ENCODE measurements around the gene COQ3. TPM values are rescaled to one million over a fixed set of nuclear protein-coding genes. Genes with fewer than 3 reads are reported as not detected.

COQ3 gene, protein sequence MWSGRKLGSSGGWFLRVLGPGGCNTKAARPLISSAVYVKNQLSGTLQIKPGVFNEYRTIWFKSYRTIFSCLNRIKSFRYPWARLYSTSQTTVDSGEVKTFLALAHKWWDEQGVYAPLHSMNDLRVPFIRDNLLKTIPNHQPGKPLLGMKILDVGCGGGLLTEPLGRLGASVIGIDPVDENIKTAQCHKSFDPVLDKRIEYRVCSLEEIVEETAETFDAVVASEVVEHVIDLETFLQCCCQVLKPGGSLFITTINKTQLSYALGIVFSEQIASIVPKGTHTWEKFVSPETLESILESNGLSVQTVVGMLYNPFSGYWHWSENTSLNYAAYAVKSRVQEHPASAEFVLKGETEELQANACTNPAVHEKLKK
- total RNA-seq (1 to 10 TPM; 3.0 to 7.9 (median 7.4) TPM), polyA plus RNA-seq (10 to 100 TPM; 10.5 to 13.2 (median 12.6) TPM)

- intact Hi-C loops (cut with DNase I) = loop anchor here (2.0 kb wide), 2 partner anchors 45 to 59 kb away; partner anchors contain the start of gene FAXC
Observed at GRCh38 chr6:99393698-99394531, at the start of gene COQ3. COQ3 (minus strand) TSS chr6:99394195; CDS start chr6:99394179, 16 bp downstream.

DNA sequence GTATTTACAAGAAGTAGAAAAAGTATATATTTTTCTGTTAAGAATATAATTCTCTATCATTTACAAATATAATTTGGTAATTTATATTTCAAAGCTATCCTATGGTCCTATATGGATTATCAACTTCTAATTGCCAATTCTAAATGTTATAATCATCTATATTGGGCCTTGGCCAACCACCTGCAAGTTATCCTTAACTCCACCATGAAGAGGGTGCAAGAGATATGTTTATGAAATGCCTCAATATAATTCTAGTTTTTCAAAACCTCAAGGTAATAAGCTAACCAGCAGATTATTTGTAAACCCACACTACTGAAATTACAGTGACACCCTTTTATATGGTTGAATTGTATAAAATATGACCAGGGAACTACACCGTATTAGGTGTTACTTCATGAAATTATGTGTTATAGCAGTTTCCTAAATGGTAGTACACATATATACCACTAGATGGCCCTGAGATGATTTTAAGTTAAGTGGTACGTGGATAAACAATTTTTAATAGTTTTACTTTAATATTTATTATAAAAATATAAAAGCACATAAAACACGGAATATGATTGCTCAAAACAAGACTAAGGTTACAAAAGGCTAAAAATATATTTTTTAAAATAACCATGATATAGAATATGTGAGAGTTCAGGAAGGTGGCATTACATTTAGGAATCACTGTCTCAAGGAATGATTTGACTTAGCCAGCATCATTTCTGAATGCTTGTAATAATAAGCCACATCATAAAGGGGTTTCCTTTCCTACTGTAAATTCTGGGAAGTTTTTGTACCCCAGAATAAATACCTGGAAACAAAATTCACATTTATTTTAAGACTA lies 40.9 kb upstream of the COQ3 start:
- intact Hi-C loops (cut with DNase I) = no loop called here

More at GRCh38 chr6:99393698-99394531, at the start of gene COQ3:
- no peaks in the 10 kb centered on the region for H3K9me3 ChIP-seq
- H3K4me1 ChIP-seq = peaks cover 0 to 9% (median 4%) of the 10 kb centered on the region in 4 donors
- H3K4me3 ChIP-seq = peak within 1 kb of the TSS; percentile 69 to 88 (median 75)
- no peak for TF ChIP-seq EP300 (IDR thresholded peaks at IDR 0.05)
- peak in 2 of 4 donors; percentile 18 to 62 for TF ChIP-seq POLR2AphosphoS5 (IDR thresholded peaks at IDR 0.05)
- peak within 1 kb of the TSS; percentile 83 to 86 (median 86) for H3K27ac ChIP-seq
- no peaks in the 10 kb centered on the region for H3K27me3 ChIP-seq
- H3K36me3 ChIP-seq = peaks cover 0 to 19% (median under 1%) of the 10 kb centered on the region in 4 donors
- WGBS, 2 donors = 4 to 10% methylated on average over 56 of the region's 56 CpGs
- peak; percentile 76 for DNase-seq

GRCh38 chr6:99432877-99433276 lies 38.9 kb upstream of the COQ3 start:
- intact Hi-C loops (cut with DNase I) = no loop called here
- no peak overlapping the region for H3K27ac ChIP-seq
- WGBS, 2 donors = 88 to 91% methylated on average over 2 of the region's 2 CpGs

More for the DNA sequence above, 40.9 kb upstream of the COQ3 start:
- H3K9me3 ChIP-seq = no peaks in the 10 kb centered on the region
- no peaks in the 10 kb centered on the region for H3K27me3 ChIP-seq
- H3K36me3 ChIP-seq = peaks cover 0 to 27% (median 0%) of the 10 kb centered on the region in 4 donors
- no peak overlapping the region for H3K4me3 ChIP-seq
- 6 to 16% methylated on average over 3 of the region's 3 CpGs for WGBS, 2 donors
- no peak for DNase-seq
- peak; percentile 17 to 77 (median 51) for TF ChIP-seq CTCF (IDR thresholded peaks at IDR 0.05)
- TF ChIP-seq POLR2A (IDR thresholded peaks at IDR 0.05) = no peak
- TF ChIP-seq EP300 (IDR thresholded peaks at IDR 0.05) = no peak
- TF ChIP-seq POLR2AphosphoS5 (IDR thresholded peaks at IDR 0.05) = no peak
- H3K4me1 ChIP-seq = no peaks in the 10 kb centered on the region
- no peak overlapping the region for H3K27ac ChIP-seq

GRCh38 chr6:99431901-99432300 lies 37.9 kb upstream of the COQ3 start:
- 92 to 93% methylated on average over 2 of the region's 2 CpGs for WGBS, 2 donors
- TF ChIP-seq POLR2AphosphoS5 (IDR thresholded peaks at IDR 0.05) (no peak), POLR2A (IDR thresholded peaks at IDR 0.05) (no peak), EP300 (IDR thresholded peaks at IDR 0.05) (no peak), CTCF (IDR thresholded peaks at IDR 0.05) (no peak)
- Histone ChIP-seq H3K36me3 (peaks cover 0 to 27% (median 0%) of the 10 kb centered on the region in 4 donors), H3K9me3 (no peaks in the 10 kb centered on the region), H3K27me3 (no peaks in the 10 kb centered on the region), H3K4me3 (no peak overlapping the region), H3K4me1 (peaks cover 0 to 14% (median 5%) of the 10 kb centered on the region in 4 donors), H3K27ac (no peak overlapping the region)
- no peak for DNase-seq
- intact Hi-C loops (cut with DNase I) = no loop called here

More at GRCh38 chr6:99432877-99433276, 38.9 kb upstream of the COQ3 start:
- peaks cover 0 to 4% (median 0%) of the 10 kb centered on the region in 4 donors for H3K4me1 ChIP-seq
- H3K9me3 ChIP-seq = no peaks in the 10 kb centered on the region
- no peak overlapping the region for H3K4me3 ChIP-seq
- TF ChIP-seq CTCF (IDR thresholded peaks at IDR 0.05) = no peak
- H3K27me3 ChIP-seq = no peaks in the 10 kb centered on the region
- H3K36me3 ChIP-seq = peaks cover 0 to 27% (median 0%) of the 10 kb centered on the region in 4 donors
- no peak for DNase-seq
